HG02870 (cell line): ENCODE measurements around the gene TPCN2.
"Not testable (repeated sequence)": the region's sequence is repeated elsewhere in the genome, so short reads cannot be mapped to it uniquely, and the experiment has no call there.

Source experiments
- ATAC-seq: cut with Tn5 transposase; IDR thresholded peaks from one replicate; pipeline ENCODE4 v1.9.1; 2021; ENCODE audit warnings: mild to moderate bottlenecking, moderate library complexity; ENCODE audit not compliant: unreplicated experiment

TPCN2 gene

GRCh38 chr11:69073469-69073868 lies 24.7 kb downstream of the TPCN2 start:
- no peak for ATAC-seq

DNA sequence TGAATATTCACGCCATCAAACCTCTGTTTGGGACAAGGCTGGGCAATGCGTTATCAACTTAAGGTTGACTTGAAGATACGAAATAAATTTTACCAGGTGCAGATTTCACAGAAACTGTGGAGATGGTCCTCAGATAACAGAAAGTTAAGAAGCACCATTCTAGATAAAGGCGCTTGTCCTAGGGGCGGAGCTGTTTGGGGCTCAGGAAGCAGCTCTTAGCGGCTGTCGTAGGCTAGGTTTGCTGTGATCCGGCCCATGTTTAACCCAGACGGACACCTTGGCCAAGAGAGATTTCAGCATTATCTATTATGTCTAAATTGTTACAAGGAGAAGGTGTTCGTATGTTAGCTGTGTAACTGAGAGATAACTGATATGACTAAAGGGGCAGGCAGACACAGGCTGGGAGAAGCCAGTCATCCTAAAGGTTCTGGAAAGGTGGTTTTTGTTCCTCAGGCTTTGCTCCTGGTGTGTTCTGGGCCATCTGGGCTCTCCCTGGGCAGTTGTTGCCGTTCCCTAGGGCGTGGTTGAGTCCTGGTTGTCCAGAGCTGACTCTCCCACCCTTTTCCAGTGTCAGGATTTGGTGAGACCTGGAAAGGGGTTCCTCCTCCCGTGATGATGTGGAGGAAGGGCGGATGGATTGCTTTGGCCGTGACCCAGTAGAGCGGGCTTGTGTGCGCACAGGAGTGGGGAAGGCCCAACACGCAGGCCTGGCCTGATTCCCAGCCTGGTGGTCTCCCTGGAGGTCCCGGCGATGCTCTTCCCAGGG lies 25.8 kb downstream of the TPCN2 start:
- no peak for ATAC-seq

DNA sequence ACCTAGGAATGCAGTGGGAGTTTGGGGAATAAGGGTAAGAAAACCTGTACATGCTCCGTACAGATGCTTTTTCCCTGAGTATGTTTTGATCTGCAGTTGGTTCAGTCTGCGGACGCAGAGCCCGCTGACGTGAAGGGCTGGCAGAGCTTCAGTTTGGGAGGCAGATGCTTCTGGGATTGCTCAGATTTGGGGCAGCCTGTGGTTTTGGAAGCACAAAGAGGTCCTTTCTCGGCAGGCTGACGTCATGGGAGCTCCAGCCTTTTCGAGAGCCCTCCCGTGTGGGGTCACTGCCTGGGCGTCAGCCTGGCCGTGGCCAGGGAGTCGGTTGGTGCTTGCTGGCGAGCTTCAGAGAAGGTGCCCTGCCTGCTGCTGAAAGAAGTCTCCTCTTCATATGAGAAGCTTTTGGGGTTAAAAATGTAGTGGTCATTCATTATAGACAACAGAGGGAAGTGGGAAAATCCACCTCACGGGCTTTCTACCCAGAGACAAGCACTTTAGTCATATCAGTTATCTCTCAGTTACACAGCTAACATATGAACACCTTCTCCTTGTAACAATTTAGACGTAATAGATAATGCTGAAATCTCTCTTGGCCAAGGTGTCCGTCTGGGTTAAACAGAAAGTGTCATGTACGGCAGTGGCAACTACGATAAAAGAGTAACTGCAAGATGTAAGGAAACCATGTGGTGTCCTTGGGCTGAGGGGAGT lies 26.8 kb downstream of the TPCN2 start:
- no peak for ATAC-seq

DNA sequence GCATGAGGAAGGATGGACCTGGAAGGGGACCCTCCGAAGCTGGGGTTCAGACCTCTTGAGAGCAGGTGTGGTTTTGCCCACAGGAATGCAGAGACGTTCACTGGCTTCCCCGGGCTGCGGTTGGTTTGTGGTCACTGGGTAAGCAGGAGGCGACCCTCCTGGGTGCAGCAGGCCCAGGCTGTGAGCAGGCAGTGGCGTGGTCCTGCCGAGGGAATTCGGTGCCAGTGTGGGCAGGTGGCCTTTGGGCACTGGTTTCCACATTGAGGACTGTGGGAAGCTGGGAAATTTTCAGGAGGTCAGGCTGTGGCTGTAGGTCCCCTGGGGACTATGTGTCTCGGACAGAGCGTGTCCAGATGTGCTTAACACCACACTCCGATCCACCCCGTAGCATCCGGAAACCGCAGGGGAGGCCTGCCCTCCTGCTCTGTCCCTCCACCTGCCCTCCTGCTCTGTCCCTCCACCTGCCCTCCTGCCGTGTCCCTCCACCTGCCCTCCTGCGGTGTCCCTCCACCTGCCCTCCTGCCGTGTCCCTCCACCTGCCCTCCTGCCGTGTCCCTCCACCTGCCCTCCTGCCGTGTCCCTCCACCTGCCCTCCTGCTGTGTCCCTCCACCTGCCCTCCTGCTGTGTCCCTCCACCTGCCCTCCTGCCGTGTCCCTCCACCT lies 27.5 kb downstream of the TPCN2 start:
- ATAC-seq = no peak

DNA sequence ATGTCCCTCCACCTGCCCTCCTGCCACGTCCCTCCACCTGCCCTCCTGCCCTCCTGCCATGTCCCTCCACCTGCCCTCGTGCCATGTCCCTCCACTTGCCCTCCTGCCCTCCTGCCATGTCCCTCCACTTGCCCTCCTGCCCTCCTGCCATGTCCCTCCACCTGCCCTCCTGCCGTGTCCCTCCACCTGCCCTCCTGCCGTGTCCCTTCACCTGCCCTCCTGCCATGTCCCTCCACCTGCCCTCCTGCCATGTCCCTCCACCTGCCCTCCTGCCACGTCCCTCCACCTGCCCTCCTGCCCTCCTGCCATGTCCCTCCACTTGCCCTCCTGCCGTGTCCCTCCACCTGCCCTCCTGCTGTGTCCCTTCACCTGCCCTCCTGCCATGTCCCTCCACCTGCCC lies 28.2 kb downstream of the TPCN2 start:
- ATAC-seq = not testable (repeated sequence)

- ATAC-seq = no peak
Observed at GRCh38 chr11:69078508-69078907, 29.8 kb downstream of the TPCN2 start.

DNA sequence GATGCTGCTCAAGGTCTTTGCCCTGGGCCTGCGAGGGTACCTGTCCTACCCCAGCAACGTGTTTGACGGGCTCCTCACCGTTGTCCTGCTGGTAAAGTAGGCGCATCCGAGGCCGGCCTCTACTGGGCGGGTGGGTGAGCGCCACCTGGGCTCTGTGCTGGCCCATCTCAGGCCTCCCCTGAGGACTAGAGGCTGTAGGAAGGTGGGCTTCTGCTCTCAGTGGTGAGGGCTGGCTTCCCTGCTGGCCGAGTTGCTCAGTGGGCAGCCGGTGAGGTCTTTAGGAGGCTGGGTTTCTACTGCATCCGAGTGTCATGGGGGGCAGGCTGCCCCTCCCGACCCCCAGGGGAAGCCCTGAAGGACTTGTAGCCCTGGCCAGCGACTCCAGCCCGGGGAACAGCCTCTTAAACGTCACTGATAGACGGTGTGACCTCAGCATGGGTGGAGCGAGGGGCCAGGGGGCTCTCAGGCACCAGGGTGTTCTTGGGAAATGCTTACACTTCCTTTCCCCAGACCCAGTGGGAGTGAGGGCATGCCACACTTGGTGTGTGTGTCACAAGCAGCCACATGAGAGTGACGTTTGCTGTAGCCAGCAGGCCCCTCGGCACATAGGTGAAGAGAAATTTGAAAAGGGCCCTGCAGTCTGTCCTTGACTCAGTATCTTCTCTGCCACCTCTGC lies 30.3 kb downstream of the TPCN2 start:
- ATAC-seq = no peak

DNA sequence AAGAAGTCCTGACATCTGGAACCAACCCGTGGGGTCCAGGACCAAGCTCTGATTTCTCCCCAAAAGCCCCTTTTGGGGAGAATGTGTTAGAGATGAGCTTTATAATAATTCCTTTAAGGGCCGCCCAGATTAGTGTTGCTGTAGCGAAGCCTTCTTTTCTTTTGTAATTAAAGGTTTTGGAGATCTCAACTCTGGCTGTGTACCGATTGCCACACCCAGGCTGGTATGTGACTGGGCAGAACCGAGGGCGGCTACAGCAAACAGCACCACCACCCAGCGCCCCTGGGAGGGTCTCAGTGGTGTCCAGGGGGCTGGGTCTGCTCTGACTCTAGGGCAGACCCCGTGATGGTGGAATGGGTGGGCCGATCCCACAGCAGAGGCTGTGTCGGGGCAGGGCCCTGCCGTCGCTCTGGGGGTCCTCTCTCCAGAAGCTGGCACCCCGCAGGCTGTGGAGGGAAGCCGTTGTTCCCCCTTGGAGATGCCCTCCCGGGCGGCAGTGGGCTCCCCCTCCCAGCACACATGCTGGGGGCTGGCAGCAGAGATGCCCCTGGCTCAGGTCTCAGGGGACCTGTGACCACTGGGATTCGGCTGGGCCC lies 31.0 kb downstream of the TPCN2 start:
- no peak for ATAC-seq

DNA sequence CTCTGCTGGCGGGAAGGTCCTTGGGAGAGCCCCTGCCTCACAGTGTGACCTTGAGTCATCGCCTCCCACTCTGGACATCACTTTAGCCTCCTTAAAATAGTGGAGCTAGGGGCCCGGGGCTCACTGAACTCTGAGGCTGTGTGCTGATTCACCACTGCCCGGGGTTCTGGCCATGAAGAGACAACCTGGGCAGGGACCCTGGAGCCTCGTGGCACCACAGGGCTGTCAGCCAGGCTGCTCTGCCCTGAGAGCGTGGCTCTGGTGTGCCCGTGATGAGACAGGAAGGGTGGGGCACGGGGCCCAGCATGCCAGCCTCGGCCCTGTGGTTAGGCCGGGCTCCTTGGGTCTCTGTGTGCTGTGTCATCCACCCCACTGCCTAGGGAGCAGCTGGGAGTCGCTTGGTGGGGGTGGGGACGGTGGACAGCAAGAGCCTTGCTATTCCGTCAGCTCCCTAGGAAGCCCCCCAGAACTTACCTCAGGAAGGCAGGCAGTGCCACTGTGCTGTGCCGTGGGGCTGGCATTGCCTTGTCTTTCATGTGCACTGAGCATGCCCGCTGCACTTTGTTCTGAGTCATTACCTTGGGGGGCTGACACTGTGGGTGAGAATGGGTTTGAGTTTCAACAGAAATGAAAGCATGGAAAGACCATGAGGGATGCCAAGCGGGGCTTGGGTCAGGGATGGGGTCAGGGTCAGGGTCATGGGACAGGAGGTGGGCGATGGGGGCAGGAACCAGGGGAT lies 31.7 kb downstream of the TPCN2 start:
- no peak for ATAC-seq

- no peak for ATAC-seq
Observed at GRCh38 chr11:69081180-69081579, 32.4 kb downstream of the TPCN2 start.

GRCh38 chr11:69083531-69084247 lies 35.0 kb downstream of the TPCN2 start:
- no peak for ATAC-seq

DNA sequence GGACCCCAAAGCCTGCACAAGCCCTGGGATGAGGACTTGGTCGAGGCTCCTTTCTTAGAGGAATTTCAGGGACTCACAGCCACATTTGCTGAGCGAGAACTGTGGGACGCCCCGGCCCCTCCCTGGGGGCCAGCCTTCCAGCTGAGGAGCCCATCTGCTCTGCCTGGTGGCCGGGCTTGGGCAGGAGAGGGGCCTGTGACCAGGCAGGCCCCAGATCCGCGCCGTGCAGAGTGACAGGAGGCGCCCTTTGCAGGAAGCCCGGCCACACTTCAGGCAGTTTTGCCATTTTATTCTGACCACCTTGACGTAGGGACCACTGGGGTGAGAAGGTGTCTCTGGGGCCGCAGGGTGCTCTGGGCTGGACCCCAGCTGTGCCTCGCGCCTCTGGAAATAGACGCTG lies 35.6 kb downstream of the TPCN2 start:
- no peak for ATAC-seq

DNA sequence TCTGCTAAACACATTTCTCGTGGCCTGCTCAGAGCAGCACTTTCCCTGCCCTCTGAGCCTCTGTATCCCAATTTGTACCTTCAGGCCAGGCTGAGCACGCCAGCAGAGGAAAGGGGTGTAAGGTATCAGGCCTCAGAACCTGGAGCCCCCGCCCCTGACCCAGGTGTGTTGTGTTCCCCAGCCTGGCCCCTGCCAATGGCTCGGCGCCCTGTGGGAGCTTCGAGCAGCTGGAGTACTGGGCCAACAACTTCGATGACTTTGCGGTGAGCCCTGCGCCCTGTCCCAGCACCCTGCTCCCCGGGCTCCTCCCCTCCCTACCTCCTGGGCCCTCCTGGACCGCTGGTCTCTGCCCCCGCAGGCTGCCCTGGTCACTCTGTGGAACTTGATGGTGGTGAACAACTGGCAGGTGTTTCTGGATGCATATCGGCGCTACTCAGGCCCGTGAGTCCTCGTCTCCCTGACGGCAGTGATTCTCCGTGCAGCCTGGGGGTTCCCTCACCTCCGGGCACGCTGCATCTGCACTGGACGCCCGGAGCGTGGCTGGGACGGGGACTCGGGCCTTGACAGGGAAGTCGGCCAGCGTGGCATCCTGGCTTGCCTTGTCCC lies 36.9 kb downstream of the TPCN2 start:
- ATAC-seq = no peak

DNA sequence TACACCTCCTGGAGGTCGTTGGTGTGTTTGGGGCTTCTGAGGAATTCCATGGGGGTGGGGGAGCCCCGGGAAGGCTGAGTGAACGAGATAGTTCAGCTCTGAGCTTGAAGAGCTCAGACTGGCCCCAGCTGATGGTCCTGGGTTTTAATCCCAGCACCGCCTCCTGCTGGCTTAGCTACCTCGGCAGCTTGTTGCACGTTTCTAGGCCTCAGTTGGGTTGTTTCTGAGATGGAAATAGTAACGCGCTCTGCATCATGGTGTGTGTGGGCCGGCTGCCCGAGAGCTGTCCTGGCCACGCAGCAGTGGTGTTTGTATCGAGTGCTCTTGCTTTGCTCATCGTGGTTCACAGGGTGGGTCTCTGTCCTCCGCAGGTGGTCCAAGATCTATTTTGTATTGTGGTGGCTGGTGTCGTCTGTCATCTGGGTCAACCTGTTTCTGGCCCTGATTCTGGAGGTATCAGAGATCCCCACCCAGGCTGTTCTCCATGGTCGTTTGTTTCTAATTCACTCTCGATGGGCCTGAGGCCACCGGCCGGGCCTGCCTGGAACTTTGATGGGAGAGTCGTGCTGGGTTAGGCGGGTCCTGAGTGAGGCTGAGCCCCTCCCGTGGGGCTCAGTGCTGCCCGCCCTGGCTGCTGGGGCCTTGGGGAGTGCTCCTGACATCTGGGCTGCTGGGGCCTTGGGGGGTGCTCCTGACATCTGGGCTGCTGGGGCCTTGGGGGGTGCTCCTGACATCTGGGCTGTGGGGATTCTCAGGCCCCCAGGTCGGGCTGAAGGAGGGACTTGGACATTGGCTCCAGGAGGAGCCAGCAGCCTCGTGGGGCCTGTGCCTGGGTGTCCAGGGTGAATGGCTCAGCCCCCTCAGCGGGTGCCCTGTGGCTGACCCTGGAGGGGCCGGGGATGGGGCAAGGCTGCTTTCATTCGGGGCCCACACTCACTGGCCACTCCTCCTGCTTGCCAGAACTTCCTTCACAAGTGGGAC lies 37.7 kb downstream of the TPCN2 start:
- ATAC-seq = no peak

DNA sequence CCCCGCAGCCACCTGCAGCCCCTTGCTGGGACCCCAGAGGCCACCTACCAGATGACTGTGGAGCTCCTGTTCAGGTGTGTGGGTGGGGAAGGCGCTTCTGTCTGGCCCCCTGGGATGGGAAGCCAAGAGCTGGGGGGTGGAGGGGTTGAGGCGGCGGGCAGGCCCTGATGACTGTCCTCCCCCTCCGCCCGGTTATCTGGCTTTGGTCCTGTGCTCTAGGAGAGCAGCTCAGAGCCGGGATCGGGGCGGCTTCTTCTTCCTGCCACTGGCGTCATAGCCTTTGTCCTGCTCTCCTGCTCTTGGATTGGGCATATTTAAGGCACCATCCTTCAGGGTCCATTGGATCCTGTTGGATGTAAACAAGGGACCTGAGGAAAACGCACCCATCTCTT lies 38.4 kb downstream of the TPCN2 start:
- ATAC-seq = no peak

DNA sequence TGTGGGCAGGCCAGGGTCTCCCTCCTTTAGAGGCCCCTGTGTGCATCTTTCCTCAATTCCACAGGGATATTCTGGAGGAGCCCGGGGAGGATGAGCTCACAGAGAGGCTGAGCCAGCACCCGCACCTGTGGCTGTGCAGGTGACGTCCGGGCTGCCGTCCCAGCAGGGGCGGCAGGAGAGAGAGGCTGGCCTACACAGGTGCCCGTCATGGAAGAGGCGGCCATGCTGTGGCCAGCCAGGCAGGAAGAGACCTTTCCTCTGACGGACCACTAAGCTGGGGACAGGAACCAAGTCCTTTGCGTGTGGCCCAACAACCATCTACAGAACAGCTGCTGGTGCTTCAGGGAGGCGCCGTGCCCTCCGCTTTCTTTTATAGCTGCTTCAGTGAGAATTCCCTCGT lies 39.1 kb downstream of the TPCN2 start:
- no peak for ATAC-seq

DNA sequence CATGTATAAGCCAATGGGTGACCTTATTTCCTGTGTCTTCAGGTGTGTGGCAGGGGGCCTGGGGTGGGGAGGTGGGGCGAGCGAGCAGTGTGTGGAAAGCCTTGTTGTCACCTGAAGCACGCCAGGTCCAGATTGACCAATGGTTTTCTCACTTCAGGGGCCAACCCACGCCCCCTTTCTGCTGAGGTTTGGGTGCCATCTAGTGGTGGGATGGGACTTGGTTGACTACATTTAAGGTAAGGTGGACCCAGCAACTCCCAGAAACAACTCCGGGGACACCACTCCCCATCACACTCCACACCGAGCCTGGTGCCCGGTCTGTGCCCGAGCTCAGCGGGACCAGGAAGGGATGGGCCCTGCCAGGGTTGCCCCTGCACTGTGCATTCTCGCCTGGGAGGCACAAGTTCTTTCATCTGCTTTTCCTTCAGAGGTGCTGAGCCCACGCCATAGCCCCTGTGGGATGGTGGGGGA lies 40.0 kb downstream of the TPCN2 start:
- ATAC-seq = no peak

GRCh38 chr11:69089258-69089657 lies 40.5 kb downstream of the TPCN2 start:
- no peak for ATAC-seq
